Activated T-helper 1 cell treated with anti-CD3 and anti-CD28 coated beads, Interleukin-2, amount 50 U/mL, for 16 hours (primary cell): ENCODE measurements around the gene CTNNA3.

Source experiments
- DNase-seq, 2 donors: peaks; one replicate each; pipeline ENCODE4 v3.0.0-alpha.2; 2020; ENCODE audit warnings: low read depth in 1 of 2, low spot score in 1 of 2

The CTNNA3 gene

GRCh38 chr10:67385089-67385488, 310.9 kb downstream of the CTNNA3 start:
- DNase-seq: no peak

- no peak for DNase-seq
These were observed 364.7 kb downstream of the CTNNA3 start for GRCh38 chr10:67331121-67331910.

GRCh38 chr10:67327626-67328535, 368.1 kb downstream of the CTNNA3 start:
- no peak for DNase-seq

- no peak for DNase-seq
These were observed 376.0 kb downstream of the CTNNA3 start for GRCh38 chr10:67319976-67320375.

GRCh38 chr10:67308912-67309311, 387.1 kb downstream of the CTNNA3 start:
- DNase-seq: no peak

GRCh38 chr10:67306588-67307205, 389.3 kb downstream of the CTNNA3 start:
- no peak for DNase-seq

- no peak for DNase-seq
These were observed 393.3 kb downstream of the CTNNA3 start for GRCh38 chr10:67302701-67303100.

- DNase-seq: no peak
These were observed 396.2 kb downstream of the CTNNA3 start for GRCh38 chr10:67299761-67300160.

- no peak for DNase-seq
These were observed 398.3 kb downstream of the CTNNA3 start for GRCh38 chr10:67297637-67298181.

GRCh38 chr10:67296926-67297325, 399.1 kb downstream of the CTNNA3 start:
- DNase-seq: no peak

- no peak for DNase-seq
These were observed 407.1 kb downstream of the CTNNA3 start for GRCh38 chr10:67288688-67289410.

- DNase-seq: no peak
These were observed 411.4 kb downstream of the CTNNA3 start for GRCh38 chr10:67284589-67284988.

- no peak for DNase-seq
These were observed 413.1 kb downstream of the CTNNA3 start for GRCh38 chr10:67282871-67283270.

GRCh38 chr10:67280405-67280804, 415.6 kb downstream of the CTNNA3 start:
- no peak for DNase-seq

GRCh38 chr10:67277402-67277801, 418.6 kb downstream of the CTNNA3 start:
- no peak for DNase-seq

- DNase-seq: no peak
These were observed 426.2 kb downstream of the CTNNA3 start for GRCh38 chr10:67269828-67270227.

- DNase-seq: no peak
These were observed 427.8 kb downstream of the CTNNA3 start for GRCh38 chr10:67268146-67268545.

- DNase-seq: no peak
These were observed 433.3 kb downstream of the CTNNA3 start for GRCh38 chr10:67262675-67263074.

- DNase-seq: no peak
These were observed 434.6 kb downstream of the CTNNA3 start for GRCh38 chr10:67261300-67261797.

- DNase-seq: no peak
These were observed 436.6 kb downstream of the CTNNA3 start for GRCh38 chr10:67259319-67259929.
